Vagina (tissue), 2 donors: ENCODE data around the gene DLL1. TPM values are rescaled to one million over a fixed set of nuclear protein-coding genes. Genes with fewer than 3 reads are reported as not detected.

Experiments used
- DNase-seq, 2 donors: peaks; one replicate each; pipeline ENCODE4 v3.0.0-alpha.2; 2017; ENCODE audit errors: extremely low spot score in 2 of 2
- H3K27ac ChIP-seq: fragments of 200-600 bp; sonication (generic); one replicate; pipeline ENCODE4 v1.5.1; 2019
- H3K27me3 ChIP-seq: fragments of 200-600 bp; sonication (generic); one replicate; pipeline ENCODE4 v1.5.1; 2019
- H3K36me3 ChIP-seq, 2 donors: fragments of 200-600 bp; sonication (generic); one replicate each; pipeline ENCODE4 v1.5.1; 2017 to 2019
- H3K4me1 ChIP-seq: fragments of 200-600 bp; sonication (generic); one replicate; pipeline ENCODE4 v1.5.1; 2019
- H3K4me3 ChIP-seq, 2 donors: fragments of 200-600 bp; sonication (generic); 1 replicate in 1 of 2; 2 replicates in 1 of 2; pipeline ENCODE4 v1.5.1; 2016 to 2019
- H3K9me3 ChIP-seq: fragments of 200-600 bp; sonication (generic); one replicate; pipeline ENCODE4 v1.5.1; 2019
- POLR2A ChIP-seq, 2 donors: fragments of 450-650 bp; IDR thresholded peaks; one replicate each; pipeline ENCODE4 v1.6.1; 2017; ENCODE audit warnings: antibody characterized with exemption in 2 of 2, mild to moderate bottlenecking in 2 of 2, moderate library complexity in 2 of 2
- POLR2AphosphoS5 ChIP-seq, 2 donors: sonication (generic); formaldehyde crosslinking; IDR thresholded peaks; one replicate each; pipeline ENCODE4 v1.9.0; 2017; ENCODE audit warnings: antibody characterized with exemption in 2 of 2, mild to moderate bottlenecking in 2 of 2, low read depth in 1 of 2; ENCODE audit not compliant: insufficient read depth in 1 of 2
- intact Hi-C: fragments of 100-400 bp; cut with DNase I; formaldehyde crosslinking; loops from one replicate; pipeline ENCODE4 v1.15.1; 2023
- microRNA-seq: library from miRNA; unstranded; fragments of <30 nt; microRNA quantifications from one replicate; pipeline ENCODE4, GENCODE V29; 2017; ENCODE audit warnings: borderline number of aligned reads, borderline replicate concordance
- small RNA-seq: library from RNA; depleted of rRNA; stranded (forward); fragments of <200 nt; gene quantifications from one replicate; pipeline ENCODE3, GENCODE V24; 2016
- total RNA-seq: library from RNA; depleted of rRNA; stranded (reverse); fragments of >200 nt; gene quantifications from one replicate; pipeline ENCODE4 v1.2.3, GENCODE V29; 2016
- TF ChIP-seq, protein P1 (sequence below), 3 experiments: fragments of 450-650 bp in 2 of 3; fragments of 200-600 bp in 1 of 3; sonication (generic) in 1 of 3; IDR thresholded peaks; one replicate each; pipeline ENCODE4 v1.5.1; 2017 to 2019; ENCODE audit warnings: antibody characterized with exemption in 3 of 3, mild to moderate bottlenecking in 2 of 3, moderate library complexity in 2 of 3

The DLL1 gene
- total RNA-seq, 1 donor from 2014 or later, result 43.5 TPM

DNA sequence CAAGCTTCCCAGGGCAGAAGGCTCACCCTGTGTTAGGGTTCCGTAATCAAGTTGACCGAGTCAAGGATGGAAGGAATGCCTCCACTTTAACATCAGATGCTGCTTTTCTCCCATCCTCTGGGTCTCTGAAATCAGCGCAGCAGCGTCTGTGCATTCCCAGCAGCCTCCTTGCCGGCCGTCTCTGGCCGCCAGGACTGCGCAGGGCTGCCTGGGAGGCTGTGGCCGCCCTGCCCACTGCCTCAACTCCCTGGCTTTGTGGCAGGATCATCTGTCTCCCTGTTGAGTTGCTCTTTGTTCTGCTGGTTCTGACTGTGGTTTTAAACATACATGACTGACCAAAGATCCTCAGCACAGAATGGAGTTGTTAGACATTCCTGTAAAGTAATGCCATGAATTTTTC, 56.5 kb downstream of the DLL1 start:
- intact Hi-C loops, result no loop called here
- TF ChIP-seq POLR2A (IDR thresholded peaks at IDR 0.05) (no peak), POLR2AphosphoS5 (IDR thresholded peaks at IDR 0.05; ENCODE audit: insufficient read depth in 1 of 2, low read depth in 1 of 2) (no peak)
- TF ChIP-seq, protein P1, sequence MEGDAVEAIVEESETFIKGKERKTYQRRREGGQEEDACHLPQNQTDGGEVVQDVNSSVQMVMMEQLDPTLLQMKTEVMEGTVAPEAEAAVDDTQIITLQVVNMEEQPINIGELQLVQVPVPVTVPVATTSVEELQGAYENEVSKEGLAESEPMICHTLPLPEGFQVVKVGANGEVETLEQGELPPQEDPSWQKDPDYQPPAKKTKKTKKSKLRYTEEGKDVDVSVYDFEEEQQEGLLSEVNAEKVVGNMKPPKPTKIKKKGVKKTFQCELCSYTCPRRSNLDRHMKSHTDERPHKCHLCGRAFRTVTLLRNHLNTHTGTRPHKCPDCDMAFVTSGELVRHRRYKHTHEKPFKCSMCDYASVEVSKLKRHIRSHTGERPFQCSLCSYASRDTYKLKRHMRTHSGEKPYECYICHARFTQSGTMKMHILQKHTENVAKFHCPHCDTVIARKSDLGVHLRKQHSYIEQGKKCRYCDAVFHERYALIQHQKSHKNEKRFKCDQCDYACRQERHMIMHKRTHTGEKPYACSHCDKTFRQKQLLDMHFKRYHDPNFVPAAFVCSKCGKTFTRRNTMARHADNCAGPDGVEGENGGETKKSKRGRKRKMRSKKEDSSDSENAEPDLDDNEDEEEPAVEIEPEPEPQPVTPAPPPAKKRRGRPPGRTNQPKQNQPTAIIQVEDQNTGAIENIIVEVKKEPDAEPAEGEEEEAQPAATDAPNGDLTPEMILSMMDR (IDR thresholded peaks at IDR 0.05), result no peak
- H3K4me1 ChIP-seq, result no peaks in the 10 kb centered on the region
- H3K36me3 ChIP-seq, result no peaks in the 10 kb centered on the region
- H3K27me3 ChIP-seq, result no peaks in the 10 kb centered on the region
- no peaks in the 10 kb centered on the region for H3K9me3 ChIP-seq
- no peak overlapping the region for H3K27ac ChIP-seq
- H3K4me3 ChIP-seq, result no peak overlapping the region
- no peak for DNase-seq

DNA sequence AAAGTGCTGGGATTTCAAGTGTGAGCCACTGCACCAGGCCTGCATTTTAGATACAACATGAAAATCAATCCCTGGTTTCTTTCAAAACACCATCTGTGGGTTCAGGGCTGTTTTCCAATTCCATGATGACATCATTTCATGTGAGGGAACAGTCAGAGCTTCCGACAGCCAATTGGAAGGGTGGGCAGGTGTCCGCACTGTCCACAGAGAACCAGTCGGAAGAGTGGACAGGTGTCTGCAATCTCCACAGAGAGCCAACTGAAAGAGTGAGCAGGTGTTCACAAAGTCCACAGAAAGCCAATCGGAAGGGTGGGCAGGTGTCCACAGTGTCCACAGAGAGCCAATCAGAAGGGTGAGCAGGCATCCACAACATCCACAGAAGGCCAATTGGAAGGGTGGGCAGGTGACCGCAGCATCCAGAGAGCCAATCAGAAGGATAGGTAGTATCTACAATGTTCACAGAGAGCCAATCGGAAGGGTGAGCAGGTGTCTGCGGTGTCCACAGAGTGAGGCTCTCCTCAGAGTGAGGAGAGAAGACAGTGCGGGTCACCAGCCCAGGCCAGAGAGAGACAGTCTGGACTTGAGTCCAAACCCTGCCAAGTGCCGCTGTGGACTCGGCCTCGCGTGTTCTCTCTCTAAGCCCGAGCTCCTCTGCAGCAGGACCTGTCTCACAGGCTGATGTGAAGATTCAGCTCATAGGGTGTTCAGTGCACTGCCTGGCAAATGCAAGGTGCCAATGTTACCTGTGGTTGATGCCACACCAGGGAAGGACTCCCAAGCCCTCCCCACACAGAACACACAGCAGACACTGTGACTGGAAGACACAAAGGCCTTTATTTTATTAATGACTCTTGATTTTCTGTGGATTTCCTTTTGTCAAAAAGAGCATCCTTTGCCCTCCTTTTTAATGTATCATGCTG, 57.3 kb downstream of the DLL1 start:
- H3K4me3 ChIP-seq, result no peak overlapping the region
- TF ChIP-seq POLR2A (IDR thresholded peaks at IDR 0.05) (no peak), POLR2AphosphoS5 (IDR thresholded peaks at IDR 0.05; ENCODE audit: insufficient read depth in 1 of 2, low read depth in 1 of 2) (no peak)
- TF ChIP-seq, protein P1 (IDR thresholded peaks at IDR 0.05), result no peak
- H3K36me3 ChIP-seq, result no peaks in the 10 kb centered on the region
- no peak overlapping the region for H3K27ac ChIP-seq
- intact Hi-C loops, result no loop called here
- no peaks in the 10 kb centered on the region for H3K27me3 ChIP-seq
- no peak for DNase-seq
- H3K4me1 ChIP-seq, result no peaks in the 10 kb centered on the region
- H3K9me3 ChIP-seq, result no peaks in the 10 kb centered on the region

Small RNA genes within 50 kb of the gene (microRNA-seq; reads per million reads assigned to microRNA genes)
- gene MIR4644, result not detected

Small RNA genes within 50 kb of the gene (small RNA-seq; reads per million reads assigned to genes)
- gene MIR4644, result not detected

Other genes starting within 250 kb of the DLL1 start
- gene FAM120B, start 15.7 kb upstream of the DLL1 start, total RNA-seq, result 34.6 TPM